SH-SY5Y (cell line): ENCODE results near the gene ANO9.

Experiments
- GATA2 ChIP-seq: IDR thresholded peaks from 2 replicates; pipeline ENCODE4 v1.6.1; 2011; ENCODE audit warnings: mild to moderate bottlenecking, low read depth, low read length
- GATA3 ChIP-seq: IDR thresholded peaks from 2 replicates; pipeline ENCODE4 v1.6.1; 2011; ENCODE audit warnings: low read depth, mild to moderate bottlenecking, low read length, moderate library complexity

The ANO9 gene

DNA sequence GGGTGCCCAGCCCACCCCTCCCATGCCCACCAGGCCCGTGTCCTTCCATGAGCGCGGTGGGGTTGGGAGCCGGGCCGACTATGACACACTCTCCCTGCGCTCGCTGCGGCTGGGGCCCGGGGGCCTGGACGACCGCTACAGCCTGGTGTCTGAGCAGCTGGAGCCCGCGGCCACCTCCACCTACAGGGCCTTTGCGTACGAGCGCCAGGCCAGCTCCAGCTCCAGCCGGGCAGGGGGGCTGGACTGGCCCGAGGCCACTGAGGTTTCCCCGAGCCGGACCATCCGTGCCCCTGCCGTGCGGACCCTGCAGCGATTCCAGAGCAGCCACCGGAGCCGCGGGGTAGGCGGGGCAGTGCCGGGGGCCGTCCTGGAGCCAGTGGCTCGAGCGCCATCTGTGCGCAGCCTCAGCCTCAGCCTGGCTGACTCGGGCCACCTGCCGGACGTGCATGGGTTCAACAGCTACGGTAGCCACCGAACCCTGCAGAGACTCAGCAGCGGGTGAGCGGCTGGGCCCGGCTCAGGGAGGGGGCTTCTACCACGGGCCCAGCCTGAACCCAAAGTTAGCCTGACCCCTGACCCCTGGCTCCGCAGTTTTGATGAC is 44.8 kb downstream of the ANO9 start:
- TF ChIP-seq GATA3 (no peak), GATA2 (no peak)

DNA sequence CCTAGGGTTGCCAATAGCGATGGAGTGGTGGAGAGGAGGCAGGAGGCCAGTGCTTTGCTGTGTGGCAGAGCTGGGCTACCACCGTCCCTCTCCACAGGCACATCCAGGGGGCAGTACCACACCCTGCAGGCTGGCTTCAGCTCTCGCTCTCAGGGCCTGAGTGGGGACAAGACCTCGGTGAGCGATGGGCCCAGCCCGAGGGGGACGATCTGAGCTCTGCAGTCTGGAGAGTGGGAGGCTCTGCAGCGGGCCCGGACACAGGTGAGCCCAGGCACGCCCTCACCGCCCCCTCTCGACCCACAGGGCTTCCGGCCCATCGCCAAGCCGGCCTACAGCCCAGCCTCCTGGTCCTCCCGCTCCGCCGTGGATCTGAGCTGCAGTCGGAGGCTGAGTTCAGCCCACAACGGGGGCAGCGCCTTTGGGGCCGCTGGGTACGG is 45.3 kb downstream of the ANO9 start:
- no peak for TF ChIP-seq GATA3
- no peak for TF ChIP-seq GATA2

DNA sequence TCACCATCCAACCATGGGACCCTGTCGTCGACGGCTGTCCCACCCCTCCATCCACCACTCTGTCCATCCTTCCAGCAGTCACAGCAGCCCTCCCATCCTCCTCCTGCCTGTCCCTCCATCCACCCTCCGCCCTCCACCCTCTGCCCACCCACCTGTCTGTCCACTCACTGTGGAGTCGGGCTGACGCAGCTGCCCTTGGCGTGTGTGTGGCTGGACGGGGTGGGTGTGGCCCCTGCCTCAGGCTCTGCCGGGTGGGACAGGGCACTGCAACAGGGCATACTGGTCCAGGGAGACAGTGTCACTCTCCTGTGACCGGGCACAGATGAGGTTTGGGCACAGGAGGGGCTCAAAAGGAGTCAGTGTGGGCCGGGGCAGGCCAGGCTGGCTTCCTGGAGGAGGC is 45.9 kb downstream of the ANO9 start:
- no peak for TF ChIP-seq GATA3
- TF ChIP-seq GATA2 = no peak

DNA sequence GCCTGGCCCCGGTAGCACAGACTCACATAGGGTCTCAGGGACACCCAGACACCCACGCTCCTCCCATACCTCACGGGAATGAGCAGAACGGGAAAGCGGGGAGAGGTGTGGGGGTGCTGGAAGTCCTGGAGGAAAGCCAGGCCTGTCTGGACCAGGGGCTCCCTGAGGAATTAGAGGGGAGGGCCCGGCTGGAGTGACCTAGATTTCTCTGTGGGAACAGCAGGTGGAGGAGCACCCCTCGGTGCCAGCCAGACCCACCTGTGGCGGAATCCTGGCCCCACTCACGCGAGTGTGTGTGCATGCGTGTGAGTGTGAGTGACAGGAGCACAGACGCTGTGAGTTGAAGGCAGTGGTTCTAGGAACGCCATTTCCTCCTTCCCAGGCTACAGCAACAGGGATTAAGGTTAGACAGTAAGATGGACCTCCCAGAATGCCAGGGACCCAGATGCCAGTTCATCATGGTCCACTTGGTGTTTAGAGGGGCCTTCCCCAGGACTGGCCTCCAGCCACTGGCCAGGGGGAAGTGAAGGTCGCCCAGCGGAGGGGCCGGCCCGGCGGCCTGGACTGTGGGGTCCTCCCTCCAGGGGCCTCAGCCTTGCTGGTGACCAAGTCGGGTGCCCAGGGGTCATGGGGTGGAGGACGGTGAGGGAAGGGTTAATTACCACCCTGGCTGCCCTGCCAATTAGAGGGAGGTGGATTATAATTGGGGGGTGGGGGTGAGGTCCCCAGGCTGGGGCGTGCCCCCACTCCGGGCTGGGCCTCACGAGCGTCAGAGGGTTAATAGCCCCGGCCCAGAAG is 46.8 kb downstream of the ANO9 start:
- TF ChIP-seq GATA2 = no peak
- no peak for TF ChIP-seq GATA3

DNA sequence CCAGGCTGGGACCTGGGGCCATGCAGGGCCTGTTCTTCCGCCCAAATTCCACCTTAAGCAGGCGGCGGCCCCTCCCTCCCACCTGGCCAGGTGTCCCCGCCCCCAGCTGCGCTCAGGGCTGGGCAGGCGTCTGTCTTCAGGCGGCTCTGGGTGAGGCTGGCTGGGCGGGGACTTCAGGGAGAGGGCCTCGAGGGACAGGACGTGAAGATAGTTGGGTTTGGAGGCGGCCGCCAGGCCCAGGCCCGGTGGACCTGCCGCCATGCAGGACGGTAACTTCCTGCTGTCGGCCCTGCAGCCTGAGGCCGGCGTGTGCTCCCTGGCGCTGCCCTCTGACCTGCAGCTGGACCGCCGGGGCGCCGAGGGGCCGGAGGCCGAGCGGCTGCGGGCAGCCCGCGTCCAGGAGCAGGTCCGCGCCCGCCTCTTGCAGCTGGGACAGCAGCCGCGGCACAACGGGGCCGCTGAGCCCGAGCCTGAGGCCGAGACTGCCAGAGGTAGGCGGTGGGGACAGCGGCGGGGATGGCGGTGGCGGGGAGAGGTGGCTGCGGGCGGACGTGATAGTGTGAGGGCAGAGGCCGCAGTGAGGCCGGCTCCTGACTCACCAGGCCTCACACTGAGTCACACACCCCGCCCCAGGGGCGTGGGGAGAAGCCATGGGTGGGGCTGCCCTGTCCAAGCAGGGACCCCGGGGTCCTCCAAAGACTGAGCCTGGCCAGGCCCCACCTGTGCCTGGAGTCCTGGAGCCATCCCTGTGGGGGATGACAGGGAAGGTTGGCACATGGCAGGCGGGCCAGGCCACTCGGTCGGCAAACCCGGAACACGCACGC is 47.6 kb downstream of the ANO9 start, which contains the start of gene PKP3:
PKP3 (plus strand) TSS at position 176 of the 824 bp plus-strand sequence; CDS start at position 260, 84 bp downstream.
- TF ChIP-seq GATA2 (no peak), GATA3 (no peak)

DNA sequence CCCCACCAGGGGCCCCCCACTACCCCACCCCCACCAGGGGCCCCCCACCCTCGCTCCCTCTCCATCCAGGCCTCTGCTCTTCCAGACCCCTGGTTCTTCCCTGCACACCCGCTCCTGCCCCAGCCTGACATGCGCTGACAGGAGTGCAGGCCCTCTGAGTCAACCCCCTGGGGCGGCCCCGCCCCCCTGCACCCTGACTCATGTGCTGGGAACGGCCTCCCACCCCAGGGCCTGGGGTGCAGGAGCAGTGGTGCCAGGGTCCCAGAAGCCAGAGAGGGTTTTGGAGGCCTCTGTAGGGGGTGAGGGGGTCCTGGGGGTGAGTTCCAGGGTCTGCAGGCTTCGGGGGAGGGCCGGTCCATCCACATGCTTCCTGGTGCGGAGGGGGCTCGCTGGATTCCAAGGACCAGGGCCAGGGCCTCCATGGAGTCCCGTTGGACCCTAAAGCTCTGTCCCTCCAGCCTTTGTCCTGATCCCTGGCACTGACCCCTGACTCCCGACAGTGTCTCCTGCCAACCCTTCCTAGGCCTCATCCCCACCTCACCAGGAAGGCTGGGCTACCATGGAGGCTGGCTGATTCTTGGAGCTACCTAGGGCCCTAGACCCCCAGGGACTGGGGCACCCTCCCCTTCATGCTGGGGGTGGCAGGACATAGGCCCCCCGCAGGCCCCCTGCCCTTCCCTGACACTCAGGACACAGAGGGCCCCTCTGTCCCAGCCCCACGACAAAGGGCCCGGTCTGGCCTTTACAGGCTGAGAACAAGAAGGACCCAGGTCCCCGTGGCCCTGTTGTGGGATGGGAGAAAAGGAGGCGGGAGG is 48.4 kb downstream of the ANO9 start:
- TF ChIP-seq GATA2 (no peak), GATA3 (no peak)

DNA sequence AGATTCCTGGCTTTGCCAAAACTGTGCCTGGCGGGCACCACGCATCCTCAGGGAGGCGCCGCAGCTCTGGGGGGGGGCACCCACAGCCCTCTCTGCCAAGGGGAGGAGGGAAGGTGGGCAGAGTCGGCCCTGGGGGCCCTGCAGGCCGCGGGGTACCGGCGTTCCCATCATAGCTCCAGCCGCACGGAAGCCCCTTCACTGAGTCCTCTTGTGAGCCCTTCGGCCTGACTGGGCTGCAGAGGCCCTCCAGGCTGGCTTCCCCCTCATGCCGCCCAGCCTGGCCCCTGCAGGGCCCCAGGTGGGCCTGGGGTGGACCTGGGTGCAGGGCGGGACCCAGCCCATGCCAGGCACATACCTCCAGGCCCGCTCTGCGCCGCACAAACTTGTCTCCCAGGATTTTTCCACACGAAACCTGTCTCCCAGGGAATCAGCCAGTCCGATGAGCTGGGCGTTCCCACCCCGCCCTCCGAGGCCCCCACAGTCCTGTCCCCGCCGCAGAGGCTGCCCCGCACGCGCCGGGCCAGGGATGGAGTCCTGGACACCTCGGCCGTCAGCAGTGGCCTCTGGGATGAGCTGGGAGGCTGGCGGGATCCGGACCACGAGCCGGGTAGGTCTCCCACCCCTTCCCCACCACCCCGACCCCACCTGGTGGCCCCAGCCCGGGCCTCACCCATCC is 49.6 kb downstream of the ANO9 start:
- TF ChIP-seq GATA2 (no peak), GATA3 (no peak)

DNA sequence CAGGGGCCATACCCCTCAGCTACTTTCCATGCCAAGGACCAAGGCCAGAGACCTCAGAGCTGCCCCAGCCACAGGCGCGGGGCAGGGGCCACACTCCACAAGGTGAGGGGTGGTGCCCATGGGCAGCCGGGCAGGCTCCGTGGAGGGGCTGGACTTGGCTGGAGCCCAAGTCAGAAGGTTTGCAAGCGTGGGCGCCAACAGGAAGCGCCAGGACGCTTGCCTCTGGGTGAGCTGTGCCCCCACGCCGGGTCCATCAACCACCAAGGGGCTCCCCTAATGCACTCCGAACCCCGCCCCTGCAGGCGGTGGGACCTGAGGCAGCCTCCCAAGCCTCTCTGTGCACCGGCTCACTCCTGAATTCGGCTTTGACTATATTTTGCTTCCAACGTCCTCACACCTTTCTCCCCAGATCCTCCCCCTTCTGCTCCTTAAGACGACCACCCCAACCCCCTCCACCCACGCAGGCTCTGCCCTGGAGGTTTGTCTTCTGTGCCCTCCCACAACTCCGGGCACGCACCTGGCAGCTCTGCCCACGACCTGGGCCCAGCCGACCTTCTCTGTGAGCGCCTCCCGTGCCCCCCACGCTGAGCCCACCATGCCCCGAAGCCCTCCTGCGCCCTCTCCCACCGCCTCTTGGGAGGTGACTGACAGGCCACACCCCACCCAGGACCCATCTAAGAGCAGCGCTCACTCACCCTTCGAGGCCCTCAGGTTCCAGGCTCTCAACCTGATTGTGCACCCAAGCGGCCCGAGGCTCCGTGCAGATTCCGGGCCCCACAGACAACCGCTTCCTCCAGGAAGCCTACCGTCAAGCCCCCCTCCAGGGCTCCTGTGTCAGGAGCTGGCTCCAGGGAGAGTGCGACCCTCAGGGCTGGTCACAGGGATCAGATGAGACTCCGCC is 50.4 kb downstream of the ANO9 start:
- TF ChIP-seq GATA3 = no peak
- TF ChIP-seq GATA2 = no peak

DNA sequence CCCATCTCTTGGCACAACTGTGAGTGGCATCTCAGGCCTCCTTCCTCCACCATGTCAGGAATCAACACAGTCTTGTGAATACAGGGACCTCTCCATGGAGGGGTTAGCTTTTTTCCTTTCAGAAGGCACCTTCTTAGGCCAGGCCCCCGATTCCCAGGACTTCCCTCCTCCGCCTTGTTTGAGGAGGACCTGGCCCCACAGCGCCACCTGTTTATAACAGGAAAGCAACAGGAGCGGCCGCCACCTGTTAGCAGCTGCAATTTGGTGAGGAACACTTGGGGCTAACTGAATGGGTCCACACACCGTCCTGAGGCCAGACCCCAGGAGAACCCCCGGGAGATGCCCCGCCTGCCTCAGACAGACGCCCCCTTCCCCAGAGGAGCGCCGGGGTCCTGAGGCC is 51.6 kb downstream of the ANO9 start:
- TF ChIP-seq GATA3 = no peak
- TF ChIP-seq GATA2 = no peak

DNA sequence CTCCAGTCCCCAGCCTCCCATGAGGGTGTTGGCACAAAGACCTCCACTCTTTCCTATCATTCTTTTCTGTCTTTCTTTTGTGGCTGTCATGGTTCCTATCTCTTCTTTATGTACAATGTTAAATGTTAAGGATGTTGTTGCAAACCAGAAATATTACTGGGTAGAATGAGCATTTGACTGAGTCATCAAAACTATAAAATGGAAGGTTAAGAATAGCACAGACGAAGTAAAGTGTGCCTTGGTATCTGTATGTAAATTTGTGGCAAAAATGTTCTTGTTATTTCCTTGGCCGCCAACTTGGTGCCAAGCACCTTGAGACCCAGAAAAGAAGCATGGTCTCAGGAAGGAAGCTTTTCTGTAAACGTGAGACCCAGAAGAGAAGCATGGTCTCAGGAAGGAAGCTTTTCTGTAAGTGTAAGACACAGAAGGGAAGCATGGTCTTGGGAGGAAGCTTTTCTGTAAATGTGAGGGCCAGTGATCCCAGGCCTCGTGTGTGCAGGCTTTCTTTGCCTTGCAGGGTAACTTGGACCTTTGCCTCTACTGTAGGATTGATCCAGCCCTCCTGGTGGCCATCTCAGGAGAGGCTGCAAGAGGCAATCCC is 54.5 kb downstream of the ANO9 start:
- TF ChIP-seq GATA3 (no peak), GATA2 (no peak)

DNA sequence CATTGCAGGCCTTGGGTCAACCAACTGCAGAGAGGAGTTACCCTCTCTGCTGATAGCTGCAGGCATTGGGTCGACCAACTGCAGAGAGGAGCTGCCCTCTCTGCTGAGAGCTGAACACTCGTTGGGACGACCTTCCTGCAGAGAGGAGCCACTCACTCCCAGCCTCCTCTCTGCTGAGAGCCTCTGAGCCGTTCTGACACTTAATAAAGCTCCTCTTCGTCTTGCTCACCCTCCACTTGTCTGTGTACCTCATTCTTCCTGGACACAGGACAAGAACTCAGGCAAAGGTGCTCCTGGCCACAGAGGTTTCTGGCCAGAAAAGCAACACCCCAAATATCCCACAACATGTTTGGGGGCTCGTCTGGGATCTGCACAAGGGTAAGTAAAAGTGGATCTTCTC is 55.3 kb downstream of the ANO9 start:
- no peak for TF ChIP-seq GATA3

DNA sequence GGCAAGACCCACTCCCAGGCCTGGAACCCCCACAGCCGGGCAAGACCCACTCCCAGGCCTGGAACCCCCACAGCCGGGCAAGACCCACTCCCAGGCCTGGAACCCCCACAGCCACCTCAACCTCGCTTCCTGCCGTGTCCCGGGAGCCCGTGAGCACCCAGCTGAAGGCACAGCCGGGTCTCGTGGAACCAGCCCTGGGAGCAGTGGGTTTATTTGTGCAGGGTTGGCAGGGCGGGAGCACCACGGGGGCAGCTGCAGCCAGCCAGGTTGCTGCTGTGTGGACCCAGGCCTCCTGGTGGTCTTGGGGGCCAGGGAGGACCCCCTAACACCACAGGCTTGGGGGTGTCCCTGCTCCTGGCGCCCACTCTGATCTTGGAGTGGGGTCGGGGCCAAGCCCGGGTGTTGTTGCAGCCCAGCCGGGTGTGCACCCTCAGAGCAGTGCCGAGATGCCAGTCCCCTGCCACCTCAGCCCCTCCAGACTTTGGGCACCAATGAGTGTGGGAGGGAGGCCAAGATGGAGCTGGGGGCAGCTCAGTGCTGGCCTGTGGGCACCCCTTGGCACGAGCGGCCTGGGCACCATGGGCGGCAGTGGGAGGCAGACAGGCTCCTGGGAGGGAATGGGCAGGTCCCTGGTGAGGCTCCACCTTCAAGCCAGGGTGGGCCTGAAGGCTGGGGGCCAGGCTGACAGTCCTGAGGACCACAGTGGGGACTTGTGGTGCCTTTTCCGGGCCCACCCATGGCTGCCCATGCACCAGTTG is 56.0 kb downstream of the ANO9 start:
- no peak for TF ChIP-seq GATA2
- no peak for TF ChIP-seq GATA3
